Measurements from ENCODE around the gene WTIP. TPM values are rescaled to one million over a fixed set of nuclear protein-coding genes. Genes with fewer than 3 reads are reported as not detected.

Gene WTIP
- total and polyA plus RNA-seq, 2 of the 4 experiments (the other 2 are of a cell fraction): 30.3 to 48.9 TPM

DNA sequence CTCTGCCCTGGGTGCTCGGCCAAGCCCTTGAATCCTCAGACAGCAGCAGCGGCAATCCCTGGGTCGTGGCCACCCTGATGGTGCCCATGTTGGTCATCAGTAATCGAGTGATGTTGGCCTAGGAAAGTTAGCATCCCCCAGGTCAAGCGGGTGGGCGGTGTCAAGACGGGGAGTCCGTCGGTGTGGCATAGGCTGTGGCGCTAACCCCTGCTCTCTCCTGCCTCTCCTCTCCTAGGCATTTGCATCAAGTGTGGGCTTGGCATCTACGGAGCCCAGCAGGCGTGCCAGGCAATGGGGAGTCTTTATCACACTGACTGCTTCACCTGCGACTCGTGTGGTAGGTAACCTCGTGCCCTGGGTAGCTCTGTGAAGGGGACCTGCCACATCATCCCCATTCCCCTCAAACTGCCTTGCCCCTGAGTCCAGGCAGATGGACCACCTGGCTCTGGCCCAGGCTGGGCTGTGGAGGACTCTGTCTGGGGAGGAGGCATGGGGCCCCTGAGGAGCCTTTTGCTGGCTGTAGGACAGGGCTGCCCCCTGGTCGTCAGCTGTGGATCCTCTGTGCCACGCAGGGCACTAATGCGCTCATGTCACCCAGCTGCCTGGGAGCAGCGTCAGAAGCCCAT lies 8.7 kb downstream of the WTIP start:
- H3K36me3 ChIP-seq (ENCODE audit: control insufficient read depth, insufficient read depth, low read length): peaks cover 42% of the 10 kb centered on the region
- no peak overlapping the region for H3K18ac ChIP-seq (ENCODE audit: low read depth, low read length)
- ATAC-seq (ENCODE audit: low read depth): no peak
- no peak overlapping the region for H3K4ac ChIP-seq (ENCODE audit: low read depth, low read length)
- H3K79me1 ChIP-seq (ENCODE audit: low read depth in 1 of 2, low read length in 2 of 2): peaks cover 17 to 57% of the 10 kb centered on the region in 2 experiments
- no peak overlapping the region for H4K5ac ChIP-seq (ENCODE audit: low read depth, low read length)
- H3K14ac ChIP-seq (replicated peaks; ENCODE audit: low read depth, low read length): no peak overlapping the region
- no peak overlapping the region for H3K27ac ChIP-seq (ENCODE audit: insufficient read depth, low read length)
- no peaks in the 10 kb centered on the region for H3K4me1 ChIP-seq (ENCODE audit: control insufficient read depth, insufficient read depth, low read length)
- no peaks in the 10 kb centered on the region for H3K9me3 ChIP-seq (ENCODE audit: control insufficient read depth, insufficient read depth, low read length)
- no peak overlapping the region for H4K91ac ChIP-seq (ENCODE audit: insufficient read depth, low read depth, low read length)
- H3K4me3 ChIP-seq (ENCODE audit: insufficient read depth, low read depth, low read length): no peak overlapping the region
- CTCF ChIA-PET: interaction anchor here (0.6 kb wide), 1 partner anchor 286 kb away, joined by 8 read pairs; no protein-coding TSS in a partner anchor
- BruUV-seq (replicated peaks): no TSS peak
- H4K8ac ChIP-seq (ENCODE audit: low read depth in 2 of 2, low read length in 2 of 2): no peak overlapping the region
- no peak overlapping the region for H2BK20ac ChIP-seq (ENCODE audit: low read depth, low read length)
- H2AK9ac ChIP-seq (replicated peaks; ENCODE audit: low read depth, low read length, poor library complexity): no peak overlapping the region
- POLR2A ChIA-PET (ENCODE audit: unreplicated experiment): no interaction called here
- no peak overlapping the region for H2BK120ac ChIP-seq (ENCODE audit: low read depth, low read length)
- no peak overlapping the region for H2BK15ac ChIP-seq (ENCODE audit: low read depth, low read length)
- H3K27me3 ChIP-seq (ENCODE audit: control insufficient read depth, insufficient read depth, low read length): no peaks in the 10 kb centered on the region
- no peak overlapping the region for H3K9ac ChIP-seq (ENCODE audit: low read depth, low read length)
- H2AK5ac ChIP-seq (ENCODE audit: low read depth, low read length): no peak overlapping the region
- in situ Hi-C loops (cut with MboI; ENCODE audit: low sequenced_read_pairs): no loop called here
- H3K23ac ChIP-seq (ENCODE audit: low read depth, low read length): no peak overlapping the region
- H2BK5ac ChIP-seq (ENCODE audit: low read depth, low read length, poor library complexity, severe bottlenecking): no peak overlapping the region
- peak overlapping the region; percentile 58 for H2AFZ ChIP-seq (replicated peaks; ENCODE audit: low read length, poor library complexity)
- TF ChIP-seq FOS (IDR thresholded peaks at IDR 0.05; ENCODE audit: low read depth, low read length): no peak
- TF ChIP-seq POLR2A (IDR thresholded peaks at IDR 0.05; ENCODE audit: low read depth, low read length): no peak
- TF ChIP-seq, protein P1, sequence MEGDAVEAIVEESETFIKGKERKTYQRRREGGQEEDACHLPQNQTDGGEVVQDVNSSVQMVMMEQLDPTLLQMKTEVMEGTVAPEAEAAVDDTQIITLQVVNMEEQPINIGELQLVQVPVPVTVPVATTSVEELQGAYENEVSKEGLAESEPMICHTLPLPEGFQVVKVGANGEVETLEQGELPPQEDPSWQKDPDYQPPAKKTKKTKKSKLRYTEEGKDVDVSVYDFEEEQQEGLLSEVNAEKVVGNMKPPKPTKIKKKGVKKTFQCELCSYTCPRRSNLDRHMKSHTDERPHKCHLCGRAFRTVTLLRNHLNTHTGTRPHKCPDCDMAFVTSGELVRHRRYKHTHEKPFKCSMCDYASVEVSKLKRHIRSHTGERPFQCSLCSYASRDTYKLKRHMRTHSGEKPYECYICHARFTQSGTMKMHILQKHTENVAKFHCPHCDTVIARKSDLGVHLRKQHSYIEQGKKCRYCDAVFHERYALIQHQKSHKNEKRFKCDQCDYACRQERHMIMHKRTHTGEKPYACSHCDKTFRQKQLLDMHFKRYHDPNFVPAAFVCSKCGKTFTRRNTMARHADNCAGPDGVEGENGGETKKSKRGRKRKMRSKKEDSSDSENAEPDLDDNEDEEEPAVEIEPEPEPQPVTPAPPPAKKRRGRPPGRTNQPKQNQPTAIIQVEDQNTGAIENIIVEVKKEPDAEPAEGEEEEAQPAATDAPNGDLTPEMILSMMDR (conservative IDR thresholded peaks at IDR 0.05; ENCODE audit: low read depth, low read length): no peak
- TF ChIP-seq RAD21 (IDR thresholded peaks at IDR 0.05; ENCODE audit: low read length): no peak
- TF ChIP-seq, protein P2, sequence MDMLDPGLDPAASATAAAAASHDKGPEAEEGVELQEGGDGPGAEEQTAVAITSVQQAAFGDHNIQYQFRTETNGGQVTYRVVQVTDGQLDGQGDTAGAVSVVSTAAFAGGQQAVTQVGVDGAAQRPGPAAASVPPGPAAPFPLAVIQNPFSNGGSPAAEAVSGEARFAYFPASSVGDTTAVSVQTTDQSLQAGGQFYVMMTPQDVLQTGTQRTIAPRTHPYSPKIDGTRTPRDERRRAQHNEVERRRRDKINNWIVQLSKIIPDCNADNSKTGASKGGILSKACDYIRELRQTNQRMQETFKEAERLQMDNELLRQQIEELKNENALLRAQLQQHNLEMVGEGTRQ (IDR thresholded peaks at IDR 0.05; ENCODE audit: low read depth, low read length): no peak
- TF ChIP-seq CEBPB (IDR thresholded peaks at IDR 0.05; ENCODE audit: low read depth, low read length): no peak
- no peak for TF ChIP-seq CHD1 (IDR thresholded peaks at IDR 0.05; ENCODE audit: low read depth, low read length)
- no peak for TF ChIP-seq RCOR1 (IDR thresholded peaks at IDR 0.05; ENCODE audit: insufficient replicate concordance, low read length)
- no peak for TF ChIP-seq MAFK (IDR thresholded peaks at IDR 0.05; ENCODE audit: low read depth, low read length)
- TF ChIP-seq SMC3 (IDR thresholded peaks at IDR 0.05; ENCODE audit: low read depth, low read length): no peak
- TF ChIP-seq NFE2L2 (IDR thresholded peaks at IDR 0.05; ENCODE audit: low read depth, low read length): no peak
- TF ChIP-seq MXI1 (IDR thresholded peaks at IDR 0.05; ENCODE audit: borderline replicate concordance, low read depth, low read length): no peak
- TF ChIP-seq, protein P3, sequence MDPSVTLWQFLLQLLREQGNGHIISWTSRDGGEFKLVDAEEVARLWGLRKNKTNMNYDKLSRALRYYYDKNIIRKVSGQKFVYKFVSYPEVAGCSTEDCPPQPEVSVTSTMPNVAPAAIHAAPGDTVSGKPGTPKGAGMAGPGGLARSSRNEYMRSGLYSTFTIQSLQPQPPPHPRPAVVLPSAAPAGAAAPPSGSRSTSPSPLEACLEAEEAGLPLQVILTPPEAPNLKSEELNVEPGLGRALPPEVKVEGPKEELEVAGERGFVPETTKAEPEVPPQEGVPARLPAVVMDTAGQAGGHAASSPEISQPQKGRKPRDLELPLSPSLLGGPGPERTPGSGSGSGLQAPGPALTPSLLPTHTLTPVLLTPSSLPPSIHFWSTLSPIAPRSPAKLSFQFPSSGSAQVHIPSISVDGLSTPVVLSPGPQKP (IDR thresholded peaks at IDR 0.05; ENCODE audit: borderline replicate concordance, low read depth, low read length): no peak
- no peak for TF ChIP-seq RFX5 (IDR thresholded peaks at IDR 0.05; ENCODE audit: low read depth, low read length)
- no peak for TF ChIP-seq BHLHE40 (IDR thresholded peaks at IDR 0.05; ENCODE audit: low read depth, low read length)
- no peak for TF ChIP-seq MAZ (IDR thresholded peaks at IDR 0.05; ENCODE audit: borderline replicate concordance, low read depth, low read length)
- dilution Hi-C loops (cut with HindIII; ENCODE audit: low sequenced_read_pairs, unreplicated experiment): no loop called here
- intact Hi-C loops (cut with micrococcal nuclease): no loop called here
- peaks cover 22% of the 10 kb centered on the region for H3K9me1 ChIP-seq (ENCODE audit: insufficient read depth, low read length)
- no peak overlapping the region for H3K56ac ChIP-seq (ENCODE audit: extremely low read depth, insufficient read depth, low read length)
- peaks cover 53% of the 10 kb centered on the region for H4K20me1 ChIP-seq (ENCODE audit: insufficient read depth, low read length)
- 93% methylated on average over 12 of the region's 19 CpGs; no CpG with 5 or more reads in 1 of the 2 experiments for WGBS, 2 experiments (ENCODE audit: extremely low coverage in 2 of 2, insufficient read length in 1 of 2)
- DNase-seq: no peak
- no peak overlapping the region for H3K4me2 ChIP-seq (ENCODE audit: low read depth, low read length)
